HEK293 (cell line): Measurements from ENCODE around the gene PMP22.

Experiments
- CTCF ChIA-PET: fragments of 350-600 bp; formaldehyde crosslinking; extraction: SDS; loops from one replicate; lab custom pipeline; 2021; ENCODE audit warnings: antibody characterized with exemption; lab: Yijun Ruan, JAX
- POLR2A ChIA-PET: fragments of 300-600 bp; formaldehyde crosslinking; extraction: SDS; loops from one replicate; lab custom pipeline; 2020; ENCODE audit warnings: antibody characterized with exemption, inconsistent platforms; lab: Yijun Ruan, JAX
- H3K27ac ChIP-seq: fragments of 200-500 bp; sonication (Bioruptor generic); 2 replicates; pipeline ENCODE4 v1.5.1; 2014; ENCODE audit warnings: low read depth, low read length, control low read depth, inconsistent platforms; ENCODE audit errors: extremely low read depth
- H3K36me3 ChIP-seq, 2 experiments: fragments of 200-500 bp in 1 of 2; sonication (Bioruptor generic) in 1 of 2; 1 replicate in 1 of 2; 2 replicates in 1 of 2; pipeline ENCODE4 v1.5.1; 2014 to 2017; ENCODE audit warnings: inconsistent platforms in 2 of 2, low read length in 2 of 2; ENCODE audit not compliant: control insufficient read depth in 2 of 2, insufficient read depth in 1 of 2
- H3K4me1 ChIP-seq: fragments of 200-500 bp; sonication (Bioruptor generic); 2 replicates; pipeline ENCODE4 v1.5.1; 2014; ENCODE audit warnings: mild to moderate bottlenecking, low read length, inconsistent platforms; ENCODE audit not compliant: control insufficient read depth, insufficient read depth
- H3K4me3 ChIP-seq: 2 replicates; pipeline ENCODE4 v1.5.1; 2011; ENCODE audit warnings: low read depth, mild to moderate bottlenecking, control low read depth, low read length, moderate library complexity
- H3K9me3 ChIP-seq: fragments of 200-500 bp; sonication (Bioruptor generic); 2 replicates; pipeline ENCODE4 v1.5.1; 2014; ENCODE audit warnings: low read depth, low read length, inconsistent platforms; ENCODE audit not compliant: control insufficient read depth, insufficient read depth
- BCL11B ChIP-seq: fragments of 450-650 bp; formaldehyde crosslinking; IDR thresholded peaks from 2 replicates; pipeline ENCODE4 v1.5.1; 2016; ENCODE audit warnings: low read depth, missing biosample characterization, missing genetic modification characterization
- HOXD13 ChIP-seq: sonication (generic); formaldehyde crosslinking; IDR thresholded peaks from 2 replicates; pipeline ENCODE4 v1.8.0; 2022; ENCODE audit warnings: missing genetic modification reagents, borderline replicate concordance
- REPIN1 ChIP-seq: fragments of 450-650 bp; formaldehyde crosslinking; IDR thresholded peaks from 2 replicates; pipeline ENCODE4 v1.5.1; 2017; ENCODE audit warnings: missing biosample characterization, missing genetic modification characterization, low read depth
- SCRT2 ChIP-seq: fragments of 450-650 bp; formaldehyde crosslinking; IDR thresholded peaks from 2 replicates; pipeline ENCODE4 v1.5.1; 2016; ENCODE audit warnings: missing biosample characterization, missing genetic modification characterization
- SP7 ChIP-seq: fragments of 450-650 bp; formaldehyde crosslinking; IDR thresholded peaks from 2 replicates; pipeline ENCODE4 v1.5.1; 2016; ENCODE audit warnings: missing biosample characterization, missing genetic modification characterization
- ZBTB11 ChIP-seq: fragments of 450-650 bp; formaldehyde crosslinking; conservative IDR thresholded peaks from 2 replicates; pipeline ENCODE4 v1.5.1; 2016; ENCODE audit warnings: low read depth, missing biosample characterization, missing genetic modification characterization
- ZBTB17 ChIP-seq: fragments of 450-650 bp; formaldehyde crosslinking; IDR thresholded peaks from 2 replicates; pipeline ENCODE4 v1.5.1; 2016; ENCODE audit warnings: missing biosample characterization, missing genetic modification characterization
- ZBTB48 ChIP-seq: fragments of 450-650 bp; formaldehyde crosslinking; IDR thresholded peaks from 2 replicates; pipeline ENCODE4 v1.5.1; 2016; ENCODE audit warnings: missing biosample characterization, missing genetic modification characterization
- ZBTB8A ChIP-seq: fragments of 450-650 bp; formaldehyde crosslinking; IDR thresholded peaks from 2 replicates; pipeline ENCODE4 v1.5.1; 2016; ENCODE audit warnings: missing biosample characterization, missing genetic modification characterization
- ZFP69B ChIP-seq: fragments of 450-650 bp; formaldehyde crosslinking; IDR thresholded peaks from 2 replicates; pipeline ENCODE4 v1.5.1; 2016; ENCODE audit warnings: missing biosample characterization, missing genetic modification characterization
- ZIC2 ChIP-seq: fragments of 450-650 bp; formaldehyde crosslinking; IDR thresholded peaks from 2 replicates; pipeline ENCODE4 v1.5.1; 2016; ENCODE audit warnings: missing biosample characterization, missing genetic modification characterization
- ZNF133 ChIP-seq: fragments of 450-650 bp; formaldehyde crosslinking; IDR thresholded peaks from 2 replicates; pipeline ENCODE4 v1.5.1; 2016; ENCODE audit warnings: missing biosample characterization, missing genetic modification characterization
- ZNF184 ChIP-seq: fragments of 450-650 bp; IDR thresholded peaks from 2 replicates; pipeline ENCODE4 v1.5.1; 2018; ENCODE audit warnings: missing biosample characterization, mild to moderate bottlenecking, missing genetic modification characterization
- ZNF266 ChIP-seq: fragments of 450-650 bp; formaldehyde crosslinking; IDR thresholded peaks from 2 replicates; pipeline ENCODE4 v1.5.1; 2016; ENCODE audit warnings: missing biosample characterization, missing genetic modification characterization, low read depth
- ZNF274 ChIP-seq, 2 experiments: fragments of 200-500 bp in 1 of 2; fragments of 450-650 bp in 1 of 2; sonication (Bioruptor generic) in 1 of 2; formaldehyde crosslinking in 1 of 2; IDR thresholded peaks; 2 replicates each; pipeline versions ENCODE4 v1.5.1 to v1.6.1; 2014 to 2016; ENCODE audit warnings: borderline replicate concordance in 1 of 2, inconsistent platforms in 1 of 2, low read length in 1 of 2, missing biosample characterization in 1 of 2, missing genetic modification characterization in 1 of 2
- ZNF324 ChIP-seq: fragments of 450-650 bp; formaldehyde crosslinking; IDR thresholded peaks from 2 replicates; pipeline ENCODE4 v1.5.1; 2016; ENCODE audit warnings: missing biosample characterization, missing genetic modification characterization
- ZNF335 ChIP-seq: fragments of 450-650 bp; formaldehyde crosslinking; conservative IDR thresholded peaks from 2 replicates; pipeline ENCODE4 v1.5.1; 2016; ENCODE audit warnings: missing biosample characterization, missing genetic modification characterization
- ZNF426 ChIP-seq: fragments of 450-650 bp; formaldehyde crosslinking; IDR thresholded peaks from 2 replicates; pipeline ENCODE4 v1.5.1; 2017; ENCODE audit warnings: missing biosample characterization, missing genetic modification characterization, mild to moderate bottlenecking, inconsistent platforms, moderate library complexity
- ZNF580 ChIP-seq: fragments of 450-650 bp; formaldehyde crosslinking; IDR thresholded peaks from 2 replicates; pipeline ENCODE4 v1.5.1; 2016; ENCODE audit warnings: missing biosample characterization, missing genetic modification characterization
- ZNF596 ChIP-seq: fragments of 450-650 bp; IDR thresholded peaks from 2 replicates; pipeline ENCODE4 v1.5.0; 2018; ENCODE audit warnings: missing biosample characterization, mild to moderate bottlenecking, missing genetic modification characterization, moderate library complexity
- ZNF654 ChIP-seq: fragments of 450-650 bp; formaldehyde crosslinking; IDR thresholded peaks from 2 replicates; pipeline ENCODE4 v1.5.1; 2016; ENCODE audit warnings: low read depth, missing biosample characterization, missing genetic modification characterization
- TF ChIP-seq, protein P1 (sequence below): fragments of 450-650 bp; formaldehyde crosslinking; IDR thresholded peaks from 2 replicates; pipeline ENCODE4 v1.5.1; 2016; ENCODE audit warnings: missing biosample characterization, missing genetic modification characterization
- TF ChIP-seq, protein P2 (sequence below): fragments of 450-650 bp; formaldehyde crosslinking; IDR thresholded peaks from 2 replicates; pipeline ENCODE4 v1.5.1; 2016; ENCODE audit warnings: missing biosample characterization, missing genetic modification characterization

Gene PMP22

GRCh38 chr17:15260376-15261257 lies 4.5 kb downstream of the PMP22 start (continued):
- no peak for TF ChIP-seq ZNF184
- TF ChIP-seq HOXD13 = no peak
- peak; percentile 53; the same call in 1 of the 2 replicates for TF ChIP-seq ZNF596
- no peak for TF ChIP-seq ZNF324 (tag by site-specific recombination)
- peak; percentile 98 for TF ChIP-seq ZIC2
- TF ChIP-seq REPIN1 (tag by site-specific recombination) = no peak
- peak; percentile 80 for TF ChIP-seq SP7 (tag by site-specific recombination)

GRCh38 chr17:15257796-15258512 lies 7.2 kb downstream of the PMP22 start:
- Histone ChIP-seq H3K9me3 (no peaks in the 10 kb centered on the region), H3K36me3 (peaks cover 5 to 38% of the 10 kb centered on the region in 2 experiments; a peak in 2 of 3 replicates), H3K27ac (no peak overlapping the region), H3K4me3 (no peak overlapping the region), H3K4me1 (peaks cover 4% of the 10 kb centered on the region)
- TF ChIP-seq ZNF274 (IDR thresholded peaks at IDR 0.05; ENCODE audit: low read length) (no peak), ZNF274 (tag by site-specific recombination; IDR thresholded peaks at IDR 0.05; ENCODE audit: borderline replicate concordance) (no peak), ZNF426 (tag by site-specific recombination) (no peak), BCL11B (tag by site-specific recombination) (no peak), ZNF133 (tag by site-specific recombination) (peak; percentile 74)
- ChIA-PET CTCF (interaction anchor here (0.5 to 4.5 kb wide), 20 partner anchors 10 to 1778 kb away, joined by 3 to 92 read pairs (median 3); no protein-coding TSS in a partner anchor), POLR2A (interaction anchor here (0.6 kb wide), 1 partner anchor 81 kb away, joined by 3 read pairs; no protein-coding TSS in a partner anchor)

GRCh38 chr17:15257258-15257788 lies 7.8 kb downstream of the PMP22 start:
- ChIA-PET CTCF (interaction anchor here (0.6 to 4.5 kb wide), 20 partner anchors 9 to 1447 kb away, joined by 3 to 92 read pairs (median 3); no protein-coding TSS in a partner anchor), POLR2A (no interaction called here)
- peaks cover 5 to 40% of the 10 kb centered on the region in 2 experiments; a peak in 2 of 3 replicates for H3K36me3 ChIP-seq
- H3K27ac ChIP-seq = no peak overlapping the region
- H3K4me3 ChIP-seq = no peak overlapping the region
- peaks cover 4% of the 10 kb centered on the region for H3K4me1 ChIP-seq
- no peaks in the 10 kb centered on the region for H3K9me3 ChIP-seq
- TF ChIP-seq SP7 (tag by site-specific recombination) (peak; percentile 60), SCRT2 (tag by site-specific recombination) (peak; percentile 75), ZBTB48 (peak; percentile 62; the same call in 1 of the 2 replicates), ZNF266 (peak; percentile 87; the same call in 1 of the 2 replicates), ZNF654 (peak; percentile 34), ZFP69B (tag by site-specific recombination) (peak; percentile 27; the same call in 1 of the 2 replicates), ZBTB8A (peak; percentile 81), ZIC2 (no peak), ZNF580 (tag by site-specific recombination) (0 out of 2 replicates have a peak, but pooled peaks have one; percentile 13), ZNF335 (tag by site-specific recombination) (0 out of 2 replicates have a peak, but pooled peaks have one; percentile 23), ZBTB17 (tag by site-specific recombination) (peak; percentile 45; the same call in 1 of the 2 replicates), ZBTB11 (peak; percentile 58; the same call in 1 of the 2 replicates)
- TF ChIP-seq, protein P1, sequence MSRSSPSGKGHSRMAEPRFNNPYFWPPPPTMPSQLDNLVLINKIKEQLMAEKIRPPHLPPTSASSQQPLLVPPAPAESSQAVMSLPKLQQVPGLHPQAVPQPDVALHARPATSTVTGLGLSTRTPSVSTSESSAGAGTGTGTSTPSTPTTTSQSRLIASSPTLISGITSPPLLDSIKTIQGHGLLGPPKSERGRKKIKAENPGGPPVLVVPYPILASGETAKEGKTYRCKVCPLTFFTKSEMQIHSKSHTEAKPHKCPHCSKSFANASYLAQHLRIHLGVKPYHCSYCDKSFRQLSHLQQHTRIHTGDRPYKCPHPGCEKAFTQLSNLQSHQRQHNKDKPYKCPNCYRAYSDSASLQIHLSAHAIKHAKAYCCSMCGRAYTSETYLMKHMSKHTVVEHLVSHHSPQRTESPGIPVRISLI (tag by site-specific recombination) = no peak
- TF ChIP-seq, protein P2, sequence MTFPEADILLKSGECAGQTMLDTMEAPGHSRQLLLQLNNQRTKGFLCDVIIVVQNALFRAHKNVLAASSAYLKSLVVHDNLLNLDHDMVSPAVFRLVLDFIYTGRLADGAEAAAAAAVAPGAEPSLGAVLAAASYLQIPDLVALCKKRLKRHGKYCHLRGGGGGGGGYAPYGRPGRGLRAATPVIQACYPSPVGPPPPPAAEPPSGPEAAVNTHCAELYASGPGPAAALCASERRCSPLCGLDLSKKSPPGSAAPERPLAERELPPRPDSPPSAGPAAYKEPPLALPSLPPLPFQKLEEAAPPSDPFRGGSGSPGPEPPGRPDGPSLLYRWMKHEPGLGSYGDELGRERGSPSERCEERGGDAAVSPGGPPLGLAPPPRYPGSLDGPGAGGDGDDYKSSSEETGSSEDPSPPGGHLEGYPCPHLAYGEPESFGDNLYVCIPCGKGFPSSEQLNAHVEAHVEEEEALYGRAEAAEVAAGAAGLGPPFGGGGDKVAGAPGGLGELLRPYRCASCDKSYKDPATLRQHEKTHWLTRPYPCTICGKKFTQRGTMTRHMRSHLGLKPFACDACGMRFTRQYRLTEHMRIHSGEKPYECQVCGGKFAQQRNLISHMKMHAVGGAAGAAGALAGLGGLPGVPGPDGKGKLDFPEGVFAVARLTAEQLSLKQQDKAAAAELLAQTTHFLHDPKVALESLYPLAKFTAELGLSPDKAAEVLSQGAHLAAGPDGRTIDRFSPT = peak; percentile 39; the same call in 1 of the 2 replicates
